Effector memory CD4-positive, alpha-beta T cell (primary cell): ENCODE data around the gene PSMB7.

Source experiments
- DNase-seq, 3 donors: peaks; one replicate each; pipeline ENCODE4 v3.0.0-alpha.2; 2020
- H3K27ac ChIP-seq: 2 replicates; pipeline ENCODE4 v1.7.0; 2013; ENCODE audit warnings: mild to moderate bottlenecking, low read length, moderate library complexity; ENCODE audit not compliant: insufficient read depth, poor library complexity, severe bottlenecking
- H3K27me3 ChIP-seq: replicated peaks from 2 replicates; pipeline ENCODE4 v1.7.0; 2013; ENCODE audit warnings: mild to moderate bottlenecking, low read length; ENCODE audit not compliant: insufficient read depth, control insufficient read depth, poor library complexity, severe bottlenecking
- H3K36me3 ChIP-seq: 2 replicates; pipeline ENCODE4 v1.7.0; 2013; ENCODE audit warnings: mild to moderate bottlenecking, low read length, moderate library complexity; ENCODE audit not compliant: control insufficient read depth, insufficient read depth
- H3K4me1 ChIP-seq: 2 replicates; pipeline ENCODE4 v1.7.0; 2013; ENCODE audit warnings: low read length, mild to moderate bottlenecking; ENCODE audit not compliant: control insufficient read depth, insufficient read depth, poor library complexity, severe bottlenecking
- H3K4me3 ChIP-seq: 2 replicates; pipeline ENCODE4 v1.7.0; 2013; ENCODE audit warnings: low read length, low read depth, mild to moderate bottlenecking; ENCODE audit not compliant: insufficient read depth, poor library complexity, severe bottlenecking
- H3K9me3 ChIP-seq: 2 replicates; pipeline ENCODE4 v1.7.0; 2013; ENCODE audit warnings: mild to moderate bottlenecking, low read length, moderate library complexity; ENCODE audit not compliant: control insufficient read depth

PSMB7 gene

DNA sequence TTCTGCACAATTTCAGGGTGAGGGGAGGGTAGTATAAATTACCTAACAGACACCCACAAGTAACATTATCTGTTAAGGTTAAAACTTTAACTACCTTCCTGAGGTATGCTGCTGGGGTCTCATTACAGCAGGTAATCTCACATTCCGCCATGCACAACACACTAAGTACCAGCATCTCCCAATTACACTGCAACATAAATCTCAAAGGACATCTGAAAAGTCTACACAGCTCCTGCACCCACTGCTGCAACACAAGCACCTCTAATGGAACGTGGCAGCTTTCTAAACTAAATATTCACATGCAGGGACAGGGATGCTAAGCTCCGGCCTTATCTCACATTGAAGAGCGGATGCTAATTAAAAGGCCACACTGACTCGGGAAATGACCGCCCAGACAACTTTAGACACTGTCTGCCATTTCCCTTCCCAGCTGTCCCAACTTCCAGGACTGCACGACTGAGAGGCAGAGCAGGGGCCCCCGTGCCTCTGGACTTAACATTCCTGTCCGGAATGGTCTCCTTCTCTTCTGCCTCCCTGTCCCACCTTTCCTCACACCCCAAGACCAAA lies 45.9 kb downstream of the PSMB7 start:
- no peaks in the 10 kb centered on the region for H3K27me3 ChIP-seq
- H3K4me1 ChIP-seq = no peaks in the 10 kb centered on the region
- H3K27ac ChIP-seq = no peak overlapping the region
- H3K9me3 ChIP-seq = no peaks in the 10 kb centered on the region
- no peak for DNase-seq
- H3K4me3 ChIP-seq = no peak overlapping the region
- H3K36me3 ChIP-seq = no peaks in the 10 kb centered on the region

GRCh38 chr9:124368692-124369091 lies 46.5 kb downstream of the PSMB7 start:
- H3K27me3 ChIP-seq = no peaks in the 10 kb centered on the region
- H3K4me1 ChIP-seq = no peaks in the 10 kb centered on the region
- no peak overlapping the region for H3K4me3 ChIP-seq
- H3K36me3 ChIP-seq = no peaks in the 10 kb centered on the region
- DNase-seq = no peak
- no peak overlapping the region for H3K27ac ChIP-seq
- H3K9me3 ChIP-seq = no peaks in the 10 kb centered on the region

- Histone ChIP-seq H3K27ac (no peak overlapping the region), H3K4me3 (no peak overlapping the region), H3K36me3 (no peaks in the 10 kb centered on the region), H3K27me3 (no peaks in the 10 kb centered on the region), H3K9me3 (no peaks in the 10 kb centered on the region), H3K4me1 (no peaks in the 10 kb centered on the region)
- no peak for DNase-seq
Observed at GRCh38 chr9:124366476-124367220, 48.6 kb downstream of the PSMB7 start.

GRCh38 chr9:124365036-124365435 lies 50.2 kb downstream of the PSMB7 start:
- no peaks in the 10 kb centered on the region for H3K27me3 ChIP-seq
- H3K36me3 ChIP-seq = no peaks in the 10 kb centered on the region
- H3K4me1 ChIP-seq = no peaks in the 10 kb centered on the region
- no peaks in the 10 kb centered on the region for H3K9me3 ChIP-seq
- no peak for DNase-seq
- H3K27ac ChIP-seq = no peak overlapping the region
- no peak overlapping the region for H3K4me3 ChIP-seq

- Histone ChIP-seq H3K36me3 (no peaks in the 10 kb centered on the region), H3K4me3 (no peak overlapping the region), H3K27me3 (no peaks in the 10 kb centered on the region), H3K4me1 (no peaks in the 10 kb centered on the region), H3K27ac (no peak overlapping the region), H3K9me3 (no peaks in the 10 kb centered on the region)
- DNase-seq = no peak
Observed at GRCh38 chr9:124364141-124364540, 51.1 kb downstream of the PSMB7 start.

GRCh38 chr9:124363326-124364096 lies 51.7 kb downstream of the PSMB7 start:
- Histone ChIP-seq H3K27me3 (no peaks in the 10 kb centered on the region), H3K9me3 (no peaks in the 10 kb centered on the region), H3K36me3 (no peaks in the 10 kb centered on the region), H3K27ac (no peak overlapping the region), H3K4me3 (no peak overlapping the region), H3K4me1 (no peaks in the 10 kb centered on the region)
- DNase-seq = no peak

DNA sequence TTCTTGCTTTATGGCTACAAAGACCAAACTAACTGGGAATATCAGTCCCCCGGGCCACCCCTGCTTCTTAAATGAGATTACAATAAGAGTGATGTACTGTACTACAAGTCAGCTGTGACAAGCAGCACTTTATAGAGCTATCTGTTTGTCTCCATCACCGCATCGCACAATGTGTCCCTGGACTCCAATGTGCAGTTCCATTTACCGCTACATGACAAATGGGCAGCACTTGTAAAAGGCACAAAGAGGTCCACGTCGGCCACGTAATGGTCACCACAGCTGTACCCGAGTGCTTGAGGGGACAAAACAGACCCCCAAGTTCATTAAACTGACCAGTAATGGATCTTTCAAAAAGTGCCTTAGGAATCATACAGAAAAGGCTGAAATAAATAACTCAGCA lies 54.1 kb downstream of the PSMB7 start:
- Histone ChIP-seq H3K36me3 (peaks cover 10% of the 10 kb centered on the region), H3K27me3 (no peaks in the 10 kb centered on the region), H3K4me1 (no peaks in the 10 kb centered on the region), H3K27ac (no peak overlapping the region), H3K4me3 (no peak overlapping the region), H3K9me3 (no peaks in the 10 kb centered on the region)
- DNase-seq = no peak

DNA sequence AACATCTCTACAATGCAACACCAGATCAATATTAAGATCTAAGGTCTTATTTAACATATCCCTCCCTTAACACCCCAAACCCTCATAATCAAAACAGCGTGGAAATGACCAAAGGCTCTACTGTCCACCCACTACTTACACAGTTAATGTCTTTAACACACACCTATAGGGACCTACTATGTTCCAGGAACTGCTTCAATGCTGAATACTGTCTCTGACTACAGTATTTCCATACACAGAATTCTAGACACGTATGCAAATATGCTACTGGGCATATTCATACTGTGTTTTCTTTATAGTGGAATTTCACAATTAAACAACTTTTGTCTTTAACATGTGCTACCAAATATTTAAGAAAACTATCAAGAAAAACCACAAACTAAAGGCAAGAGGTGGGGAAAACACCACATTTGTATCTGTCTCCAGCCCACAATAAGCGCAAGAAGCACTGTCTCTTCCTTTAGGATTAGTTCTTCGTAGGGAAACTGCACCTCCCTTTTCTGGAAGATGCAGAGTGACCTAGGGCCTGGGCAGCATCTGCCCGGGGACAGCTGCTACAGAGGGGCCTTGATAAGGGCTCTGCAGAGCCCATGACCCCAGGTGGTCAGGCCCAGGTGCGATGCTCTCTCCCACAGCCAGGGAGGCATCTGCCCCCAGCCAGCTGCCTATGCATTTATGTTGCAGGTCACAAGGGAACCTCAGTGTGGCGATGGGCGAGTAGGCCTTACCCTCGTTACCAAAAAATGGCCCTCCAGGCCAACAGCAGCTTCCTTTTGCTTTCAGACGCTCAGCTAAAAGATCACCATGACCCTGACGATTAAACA lies 55.2 kb downstream of the PSMB7 start:
- H3K27me3 ChIP-seq = no peaks in the 10 kb centered on the region
- no peaks in the 10 kb centered on the region for H3K9me3 ChIP-seq
- H3K4me3 ChIP-seq = no peak overlapping the region
- H3K4me1 ChIP-seq = no peaks in the 10 kb centered on the region
- peaks cover 19% of the 10 kb centered on the region for H3K36me3 ChIP-seq
- H3K27ac ChIP-seq = no peak overlapping the region
- DNase-seq = no peak

DNA sequence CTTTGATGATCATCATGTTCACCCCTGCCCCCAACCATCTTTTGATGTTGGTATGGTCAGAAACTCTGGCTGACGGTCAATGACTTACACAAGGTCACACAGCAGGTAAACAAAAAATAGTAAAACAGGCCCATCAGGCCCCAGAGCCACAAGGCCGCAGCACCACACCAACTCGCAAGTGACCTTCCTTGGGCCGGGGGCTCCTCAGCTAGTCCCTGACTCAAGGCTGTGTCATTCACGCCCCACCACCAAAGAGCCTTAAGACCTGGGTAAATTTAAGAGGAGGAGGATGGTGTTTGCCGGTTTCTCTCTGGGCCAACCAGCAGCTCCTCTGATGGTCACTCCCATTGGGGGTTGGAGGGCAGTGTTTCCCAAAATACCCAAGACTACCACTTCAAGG lies 55.8 kb downstream of the PSMB7 start:
- no peaks in the 10 kb centered on the region for H3K4me1 ChIP-seq
- H3K9me3 ChIP-seq = no peaks in the 10 kb centered on the region
- no peak overlapping the region for H3K27ac ChIP-seq
- no peak overlapping the region for H3K4me3 ChIP-seq
- DNase-seq = no peak
- H3K27me3 ChIP-seq = no peaks in the 10 kb centered on the region
- H3K36me3 ChIP-seq = peaks cover 26% of the 10 kb centered on the region
